NCI-H460 (cell line): Measurements from ENCODE around the gene HACL1. TPM values are rescaled to one million over a fixed set of nuclear protein-coding genes. Genes with fewer than 3 reads are reported as not detected.

Experiments used
- DNase-seq: peaks from one replicate; pipeline ENCODE4 v3.0.0-alpha.2; 2016; ENCODE audit warnings: low read depth; ENCODE audit errors: extremely low read depth
- polyA plus RNA-seq: library from polyadenylated mRNA; depleted of rRNA; stranded (reverse); fragments of >200 nt; gene quantifications from 2 replicates; pipeline ENCODE4 v1.2.3, GENCODE V29; 2014; cell fraction: nucleus; rRNA removed
- total RNA-seq: library from RNA; depleted of rRNA; stranded (reverse); fragments of >200 nt; shearing (Covaris generic); gene quantifications from 2 replicates; pipeline ENCODE4 v1.2.3, GENCODE V29; 2014; rRNA removed

Gene HACL1
- 22.5 and 25.2 TPM in 2 replicates for total RNA-seq
- 16.5 and 28.9 TPM in 2 replicates for polyA plus RNA-seq

DNA sequence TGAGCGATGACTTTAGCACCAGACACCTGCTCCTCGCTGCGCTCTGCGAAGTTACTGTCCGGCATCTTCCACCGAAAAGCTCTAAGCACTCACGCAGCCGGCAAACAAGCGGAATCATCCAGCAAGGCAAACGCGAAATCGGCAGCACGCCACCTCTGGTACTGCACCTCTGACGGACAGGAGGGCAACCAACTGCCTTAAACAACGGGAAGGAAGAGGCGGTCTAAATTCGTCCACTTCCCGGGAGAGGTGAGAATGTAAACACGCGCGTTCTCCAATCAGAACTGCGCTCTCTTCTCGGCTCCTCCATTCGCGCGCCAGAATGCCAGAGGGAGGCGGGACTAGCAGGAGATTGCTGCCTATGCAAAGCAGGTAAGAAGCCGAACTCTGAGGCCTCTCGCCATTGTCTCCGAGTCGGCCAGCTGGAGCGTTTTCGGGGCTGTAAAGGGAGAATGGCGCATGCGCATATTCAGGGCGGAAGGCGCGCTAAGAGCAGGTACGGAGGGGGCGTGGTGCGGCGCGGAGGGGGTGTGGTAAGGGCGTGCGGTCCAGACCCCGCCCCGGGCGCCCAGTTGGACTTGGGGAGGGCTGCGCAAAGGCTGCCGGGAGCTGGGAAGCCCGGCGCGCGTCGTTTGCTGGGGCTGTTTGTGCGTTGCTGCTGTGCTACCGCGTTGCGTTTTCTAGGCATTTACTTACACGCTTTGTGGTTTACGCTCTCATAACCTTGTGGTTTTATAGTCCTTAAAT is at the start of gene HACL1, which contains the start of gene BTD:
Gene HACL1 (minus strand): TSS at position 171 of the 747 bp plus-strand sequence. CDS start 106 bp downstream, at position 65.
Gene BTD (plus strand): TSS at position 347 of the 747 bp plus-strand sequence. CDS start 33,695 bp downstream, outside the sequence.
- DNase-seq: peak; percentile 98

DNA sequence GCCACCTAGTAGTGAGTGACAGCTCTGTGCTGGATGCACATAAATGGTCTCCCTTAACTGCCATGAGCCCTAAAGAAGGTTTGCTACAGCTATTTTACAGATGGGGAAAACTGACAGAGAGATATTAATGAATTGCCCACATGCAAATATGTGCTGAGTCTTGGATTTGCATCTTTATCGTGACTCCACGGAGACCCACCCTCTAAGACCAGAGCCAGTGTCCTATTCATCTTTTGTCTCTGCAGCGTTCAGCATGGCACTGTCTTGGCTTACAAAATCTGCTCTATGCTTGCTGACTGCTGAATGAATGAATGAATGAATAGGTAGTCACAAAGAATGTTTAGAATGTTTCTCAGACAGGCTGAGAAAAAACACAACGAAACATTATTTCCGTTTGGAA is 48.5 kb upstream of the HACL1 start:
- no peak for DNase-seq

DNA sequence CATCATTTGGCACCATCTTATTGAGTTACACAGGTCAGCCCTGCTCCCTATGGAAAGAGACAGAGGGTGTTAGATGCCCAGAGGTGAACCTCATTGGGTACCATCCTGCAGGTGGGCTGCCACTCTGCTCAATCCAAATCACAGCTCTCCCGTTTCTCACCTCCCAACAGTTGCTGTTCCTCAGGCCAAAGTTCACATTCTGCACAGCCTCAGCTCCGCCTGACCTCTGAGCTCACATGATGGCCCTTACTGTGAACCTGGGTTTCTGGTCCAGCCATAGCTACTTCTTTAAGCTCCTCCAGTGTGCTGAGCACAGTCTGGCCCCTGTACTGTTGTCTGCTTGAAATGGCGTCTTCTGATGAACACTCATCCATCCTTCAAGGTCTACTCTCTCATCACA is 48.0 kb upstream of the HACL1 start:
- DNase-seq: no peak

DNA sequence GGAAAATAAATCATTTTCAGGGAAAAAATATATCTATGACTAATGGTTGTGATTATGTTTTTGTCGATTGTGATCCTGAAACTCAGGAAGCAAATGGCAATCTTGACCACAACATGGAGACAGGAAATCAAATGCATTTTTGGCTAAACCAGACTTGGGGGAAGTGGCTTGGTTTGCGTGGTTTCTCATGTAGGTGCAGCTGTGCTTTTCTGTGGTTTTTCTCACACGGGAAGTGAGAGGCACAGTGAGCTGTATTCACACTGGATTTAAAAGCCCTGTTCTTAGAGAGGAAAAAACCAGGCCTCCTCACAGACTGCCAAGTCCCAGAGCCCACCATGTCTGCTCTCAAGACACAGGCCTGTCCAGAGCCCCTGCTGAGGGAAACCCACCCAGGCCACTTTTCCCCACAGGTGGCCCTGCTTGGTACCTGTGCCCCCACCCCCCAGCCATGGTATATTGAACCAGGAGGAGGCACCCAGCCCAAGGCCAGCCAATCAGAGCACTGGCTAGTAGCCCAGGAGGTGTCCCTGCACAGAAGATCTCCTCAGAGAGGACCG is 46.3 kb upstream of the HACL1 start:
- peak; percentile 62 for DNase-seq

DNA sequence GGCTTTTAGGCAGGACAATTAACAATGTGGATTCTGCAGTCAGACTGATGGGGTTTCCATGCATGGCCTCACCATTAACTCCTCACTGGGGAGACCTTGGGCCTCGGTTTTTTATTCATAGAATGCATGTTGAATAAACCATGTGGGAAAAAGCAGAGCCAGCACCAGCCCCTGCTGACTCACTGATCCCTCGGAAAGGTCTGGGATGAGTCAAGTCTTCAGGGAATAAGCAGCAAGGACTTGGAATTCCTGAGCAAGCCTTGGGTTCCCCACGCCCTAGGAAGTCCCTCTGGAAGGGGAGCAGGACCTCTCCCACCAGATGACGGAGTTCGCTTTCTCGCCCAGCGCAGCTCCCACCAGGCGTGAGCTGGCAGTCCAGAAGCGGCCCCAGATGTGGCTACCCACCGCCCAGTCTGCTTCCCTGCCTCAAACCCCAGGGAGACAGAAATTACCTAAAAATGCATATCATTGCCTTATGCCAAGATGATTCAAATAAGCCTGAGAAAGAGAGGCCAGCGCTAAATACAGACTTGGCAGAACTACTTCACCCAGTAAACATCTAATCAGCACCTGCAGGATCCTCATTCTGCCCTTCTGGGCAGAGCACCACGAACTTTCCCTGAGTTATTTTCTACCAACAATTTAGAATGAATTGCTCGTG is 45.6 kb upstream of the HACL1 start:
- DNase-seq: peak; percentile 96

DNA sequence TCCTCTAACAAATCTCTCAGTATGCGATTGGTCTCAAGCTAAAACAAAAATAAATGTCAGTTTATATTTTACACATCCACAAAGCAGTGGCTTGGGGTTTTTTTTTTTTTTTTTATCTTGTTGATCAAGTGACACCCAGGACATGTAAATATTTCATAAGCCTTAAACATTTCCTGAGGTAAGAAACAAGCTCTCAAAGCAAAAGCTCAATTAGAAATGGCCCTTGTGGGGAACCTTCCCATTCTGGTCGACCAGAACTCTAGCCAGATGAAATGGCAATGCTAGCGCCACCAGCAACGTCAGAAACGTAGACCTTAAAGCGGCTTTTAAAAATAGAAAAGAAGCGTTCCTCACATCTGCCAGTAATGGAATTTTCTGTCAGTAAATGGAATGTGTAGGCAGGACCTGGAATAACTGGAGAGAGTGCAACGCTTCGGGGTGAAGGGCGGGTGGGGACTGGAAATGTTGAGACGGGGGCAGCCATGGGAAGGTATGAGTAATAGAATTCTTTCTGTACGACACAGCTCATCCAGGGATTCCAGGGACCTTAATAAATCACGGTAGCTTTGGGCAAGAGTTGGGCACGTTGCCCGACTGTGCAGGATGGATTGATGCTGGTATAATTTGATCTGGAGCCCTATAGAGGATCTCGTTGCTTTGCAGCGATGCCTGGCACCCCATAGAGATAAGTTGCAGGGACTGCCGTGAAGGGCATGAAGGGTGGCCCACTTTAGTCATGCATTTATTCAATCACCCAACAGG is 44.6 kb upstream of the HACL1 start:
- peak; percentile 88 for DNase-seq

DNA sequence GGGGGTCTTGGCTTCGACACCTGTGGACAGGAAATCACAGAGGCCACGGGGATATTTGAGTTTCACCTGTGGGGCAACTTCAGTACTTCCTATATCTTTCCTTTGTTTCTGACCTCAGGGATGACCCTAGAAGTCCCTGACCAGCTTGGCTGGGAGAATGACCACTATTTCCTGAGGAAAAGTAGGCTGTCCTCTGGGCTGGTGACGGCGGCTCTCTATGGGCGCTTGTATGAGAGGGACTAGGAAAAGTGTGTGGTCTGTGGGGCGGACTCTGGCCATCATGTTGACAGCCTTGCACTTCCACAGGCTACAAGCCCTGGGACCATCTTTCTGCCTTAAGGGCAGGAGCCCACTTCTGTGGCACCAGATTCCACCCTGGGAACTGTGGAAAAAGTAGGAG is 43.9 kb upstream of the HACL1 start:
- no peak for DNase-seq

DNA sequence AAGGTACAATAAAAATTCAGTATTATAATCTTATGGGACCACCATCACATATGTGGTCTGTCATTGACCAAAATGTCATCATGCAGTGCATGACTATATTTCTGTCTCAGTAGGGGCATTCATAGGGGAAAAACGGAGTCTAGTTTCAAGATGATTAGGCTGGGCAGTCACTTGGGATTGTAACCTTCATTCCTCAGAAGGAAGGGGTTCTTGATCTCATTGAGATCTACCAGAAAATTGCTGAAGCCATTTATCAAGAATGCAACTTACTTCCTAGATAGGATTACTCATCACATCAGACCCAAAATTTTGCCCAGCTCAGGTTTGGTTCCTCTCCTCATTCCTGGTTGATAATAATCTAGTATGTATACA is 37.5 kb upstream of the HACL1 start:
- no peak for DNase-seq

DNA sequence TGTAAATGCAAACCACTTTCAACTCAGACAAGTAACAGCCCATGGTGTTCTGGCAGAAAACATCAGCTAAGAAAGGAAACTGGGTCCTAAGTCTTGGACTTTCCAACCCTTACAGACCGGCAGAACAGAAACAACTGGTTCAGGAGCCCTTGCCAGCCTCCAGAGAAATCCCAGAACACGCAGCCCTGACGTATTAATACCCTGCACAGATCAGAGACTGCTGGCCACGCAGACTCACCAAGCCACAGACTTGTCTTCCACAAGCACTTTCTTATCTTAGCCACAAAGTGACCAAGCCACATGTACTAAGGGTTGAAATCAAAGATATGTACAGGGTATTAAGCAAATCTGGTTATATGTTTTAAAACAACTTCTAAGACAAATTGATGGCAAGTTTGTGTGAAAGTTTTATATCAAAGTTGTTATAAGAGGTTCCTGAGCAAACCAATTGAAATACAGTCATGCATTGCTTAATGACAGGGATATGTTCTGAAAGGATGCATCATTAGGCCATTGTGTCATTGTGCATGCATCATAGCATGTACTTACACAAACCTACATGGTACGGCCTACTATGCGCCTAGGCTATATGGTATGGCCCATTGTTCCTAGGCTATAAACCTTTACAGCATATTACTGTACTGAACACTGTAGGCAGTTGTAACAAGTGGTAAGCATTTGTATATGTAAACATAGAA is 37.0 kb upstream of the HACL1 start:
- no peak for DNase-seq

DNA sequence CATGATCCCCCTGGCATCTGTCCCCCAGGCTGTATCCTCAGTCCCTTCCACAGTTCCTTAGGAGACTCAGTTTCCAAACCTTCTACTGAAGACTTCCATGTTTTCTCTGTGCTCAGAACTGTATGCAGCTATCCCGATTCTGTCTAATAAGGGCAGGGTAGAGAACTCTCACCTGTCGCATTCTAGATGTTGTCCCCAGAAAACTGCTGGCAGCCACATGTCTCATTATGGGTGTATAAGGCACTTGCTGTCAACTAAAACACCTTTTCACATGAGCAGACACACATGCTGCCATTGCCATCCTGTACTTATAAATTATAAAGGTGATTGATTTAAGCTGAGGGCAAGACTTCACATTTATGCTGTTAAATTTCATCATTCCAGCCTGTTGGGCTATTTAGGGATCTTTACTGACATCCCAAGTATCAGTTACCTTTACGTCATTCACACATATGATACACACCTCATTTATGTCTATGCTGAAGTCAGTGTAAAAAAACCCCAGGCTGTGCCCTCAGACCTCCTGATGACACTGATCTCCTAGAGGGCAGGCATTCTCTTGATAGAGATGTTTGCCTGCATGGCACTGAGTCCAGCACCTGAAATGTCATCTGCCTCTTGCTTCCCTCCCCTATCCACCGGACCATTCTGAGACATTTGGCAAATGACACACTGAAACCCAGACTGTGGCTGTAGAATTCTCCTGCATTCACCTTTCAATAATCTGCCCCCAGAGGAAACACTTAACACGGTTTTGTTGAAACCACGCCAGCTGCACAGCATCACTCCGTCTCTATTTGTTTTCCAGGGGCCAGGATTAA is 36.0 kb upstream of the HACL1 start:
- peak; percentile 77 for DNase-seq

DNA sequence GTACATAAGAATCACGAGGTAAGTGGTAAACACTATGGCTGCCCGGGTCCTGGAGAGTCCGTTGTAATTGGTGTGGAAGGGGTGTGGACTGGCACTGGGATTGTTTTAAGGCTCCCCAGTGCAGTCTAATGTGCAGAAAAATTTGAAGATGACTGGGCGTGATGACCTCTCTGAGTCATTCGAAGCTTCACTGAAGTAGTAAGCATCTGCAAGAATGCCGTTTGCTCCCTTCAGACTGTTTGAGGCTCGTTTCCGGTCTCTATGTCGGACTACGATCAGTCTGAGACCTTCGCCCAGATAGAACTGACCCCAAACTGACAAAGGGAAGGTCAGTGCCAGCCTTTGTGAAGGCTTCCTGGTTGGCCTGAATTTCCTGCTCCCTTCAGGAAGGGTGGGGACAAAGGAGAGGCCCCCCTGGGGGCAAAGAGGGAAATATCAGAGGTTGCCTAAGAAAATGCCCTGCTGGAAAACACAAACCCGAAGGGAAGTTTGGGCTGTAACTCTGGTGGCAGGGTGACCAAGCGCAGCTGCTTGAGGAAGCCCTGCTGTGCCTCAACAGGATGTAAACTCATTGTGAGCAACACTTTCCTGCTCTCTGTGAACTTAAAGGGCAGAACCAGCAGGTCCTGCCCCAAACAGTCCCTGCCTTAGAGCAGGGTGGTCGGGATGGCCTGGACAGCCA is 34.8 kb upstream of the HACL1 start:
- DNase-seq: peak; percentile 87

DNA sequence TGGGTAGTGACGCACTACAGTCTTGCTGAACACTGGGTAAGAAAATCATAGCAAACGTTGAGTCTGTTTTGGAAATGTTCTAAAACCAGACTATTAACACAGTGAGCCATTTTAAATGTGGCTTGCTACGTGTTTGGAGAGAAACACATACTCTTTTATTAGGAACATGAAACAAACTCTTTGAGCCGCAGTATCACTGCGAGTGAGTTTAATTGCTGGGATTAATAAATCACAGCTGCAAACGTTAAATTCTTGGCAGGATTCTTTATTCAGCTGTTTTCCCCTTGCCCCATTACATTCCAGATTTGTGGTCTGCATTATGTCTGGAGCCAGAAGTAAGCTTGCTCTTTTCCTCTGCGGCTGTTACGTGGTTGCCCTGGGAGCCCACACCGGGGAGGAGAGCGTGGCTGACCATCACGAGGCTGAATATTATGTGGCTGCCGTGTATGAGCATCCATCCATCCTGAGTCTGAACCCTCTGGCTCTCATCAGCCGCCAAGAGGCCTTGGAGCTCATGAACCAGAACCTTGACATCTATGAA is 33.8 kb upstream of the HACL1 start:
- DNase-seq: no peak

DNA sequence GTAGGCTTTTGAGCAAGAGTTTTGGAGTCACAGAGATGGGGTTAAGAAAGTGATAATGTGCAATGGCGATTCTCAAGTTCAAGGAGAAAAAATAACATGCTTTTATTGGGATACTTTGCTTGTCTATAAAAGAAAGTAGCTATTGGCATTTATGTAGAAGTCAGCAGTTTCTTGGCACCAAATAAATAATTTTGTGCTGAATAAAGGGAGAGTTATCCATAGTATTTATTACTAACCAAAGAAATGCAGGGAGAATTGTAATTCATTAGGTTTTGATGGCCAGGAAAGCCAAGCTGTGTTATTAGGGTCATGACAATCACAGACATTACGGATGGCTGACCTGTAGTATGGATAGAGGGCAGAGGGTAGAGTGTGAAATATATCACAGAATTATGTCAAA is 33.3 kb upstream of the HACL1 start:
- DNase-seq: no peak

DNA sequence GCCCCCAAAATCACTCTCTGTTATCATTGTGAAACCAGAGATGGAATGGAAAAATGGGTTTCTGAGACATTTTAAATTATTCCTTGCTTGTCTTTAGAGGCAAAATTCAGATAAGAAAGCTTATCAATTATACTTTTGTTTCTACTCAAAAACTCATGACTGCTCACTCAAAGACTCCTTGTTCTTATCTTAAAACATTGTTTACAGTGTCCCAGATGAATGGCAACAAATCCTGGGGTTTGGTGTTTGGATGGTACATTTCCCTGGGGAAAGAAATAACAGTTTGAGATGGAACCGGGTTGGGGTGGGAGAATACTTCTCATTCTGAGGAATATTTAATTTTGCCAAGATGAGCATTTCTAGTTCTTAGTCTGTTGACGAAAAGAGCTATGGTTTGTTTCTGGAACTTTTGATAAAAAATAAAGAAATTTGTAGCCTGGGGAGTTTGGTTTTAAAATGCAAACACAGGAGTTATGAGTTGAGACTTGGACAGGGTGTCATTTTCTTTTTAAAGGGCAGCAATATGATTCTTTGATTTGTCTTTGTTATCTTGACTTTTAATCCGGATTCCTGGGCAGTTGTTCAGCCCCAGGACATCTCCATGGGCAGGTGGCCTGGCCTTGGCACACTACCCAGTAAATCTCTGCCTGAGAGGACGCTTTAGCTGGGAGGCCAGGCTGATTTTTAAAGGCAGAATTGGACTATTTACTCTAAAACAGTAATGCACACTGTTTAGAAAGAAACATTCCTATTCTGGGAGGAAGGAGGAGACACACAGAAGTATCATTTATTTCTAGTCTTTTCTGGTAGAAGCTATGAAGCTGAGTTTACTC is 32.6 kb upstream of the HACL1 start:
- no peak for DNase-seq

DNA sequence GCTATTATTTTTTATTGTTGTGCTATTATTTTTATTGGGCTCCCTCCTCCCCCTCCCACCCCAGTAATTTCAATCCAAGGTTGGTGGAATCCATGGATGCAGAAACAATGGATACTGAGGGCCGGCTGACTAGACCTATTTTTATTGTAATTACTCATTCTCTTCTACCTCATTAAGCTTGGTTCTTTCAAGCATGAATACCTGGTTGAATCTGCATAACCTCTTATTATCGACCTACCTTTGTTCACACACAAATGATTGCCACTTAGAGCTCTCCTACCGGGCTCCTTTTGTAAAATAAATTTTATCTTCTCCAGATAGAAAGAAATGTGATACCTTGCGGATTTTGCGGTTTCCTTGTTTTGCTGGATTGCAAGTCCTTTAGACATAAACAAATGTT is 31.8 kb upstream of the HACL1 start:
- no peak for DNase-seq

DNA sequence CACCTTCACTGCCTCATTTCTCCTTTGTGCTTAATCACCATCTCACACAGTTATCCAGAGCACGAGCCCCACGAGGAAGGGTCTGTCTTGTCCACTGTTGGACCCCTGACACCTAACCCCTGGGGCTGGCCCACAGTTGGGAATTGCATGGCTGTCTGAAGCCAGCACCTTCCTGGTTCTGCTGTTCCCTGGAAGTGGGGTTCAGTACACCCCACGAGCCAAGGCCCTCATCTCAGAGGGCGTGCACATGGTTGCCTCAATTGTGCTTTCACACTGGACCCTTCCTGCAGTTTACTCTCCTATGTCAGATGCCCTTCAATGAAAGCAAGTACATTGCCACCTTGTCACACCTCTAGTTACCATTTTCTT is 30.8 kb upstream of the HACL1 start:
- DNase-seq: no peak

DNA sequence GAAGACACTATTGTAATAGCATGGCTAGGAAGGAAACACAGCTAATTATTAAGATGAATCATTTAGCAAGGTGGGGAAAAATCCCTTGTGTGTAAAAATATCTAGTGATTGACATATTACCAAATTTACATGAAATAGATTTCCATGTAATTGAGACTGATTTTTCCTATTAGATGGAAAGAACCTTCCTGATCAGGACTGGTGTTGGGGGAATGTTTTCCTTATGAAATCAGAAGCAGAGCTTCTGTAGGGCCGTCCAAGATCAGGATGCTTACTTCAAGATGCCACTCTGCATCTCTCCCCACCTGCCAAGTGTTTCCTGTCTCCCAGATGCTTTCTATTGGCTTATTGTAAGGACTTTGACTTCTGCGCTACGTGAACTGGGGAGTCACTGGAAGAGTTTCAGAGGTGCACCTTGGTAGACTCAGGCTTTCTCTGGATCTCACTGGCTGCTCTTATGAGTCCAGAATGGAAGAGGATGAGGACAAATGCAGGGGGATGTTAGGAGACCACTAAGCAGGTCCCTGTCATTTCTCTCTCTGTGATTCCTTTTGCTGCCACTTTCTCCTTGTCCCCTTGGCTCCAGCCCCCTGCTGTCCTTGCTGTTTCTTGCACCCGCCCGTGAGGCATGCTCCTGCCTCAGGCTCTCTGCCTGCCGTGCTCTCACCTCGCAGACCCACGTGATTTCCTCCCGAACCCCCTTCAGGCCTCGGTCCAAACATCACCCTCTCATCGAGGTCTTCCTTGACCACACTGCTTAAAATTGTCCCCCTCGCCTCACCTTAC is 30.2 kb upstream of the HACL1 start:
- DNase-seq: no peak
